Smooth muscle cell of the brain vasculature (primary cell): ENCODE data around the gene TP53RK.
"Not testable (repeated sequence)": the region's sequence is repeated elsewhere in the genome, so short reads cannot be mapped to it uniquely, and the experiment has no call there.

ENCODE experiments used
- DNase-seq: peaks from one replicate; pipeline ENCODE4 v3.0.0-alpha.2; 2012; ENCODE audit warnings: low read depth, low spot score

The TP53RK gene

DNA sequence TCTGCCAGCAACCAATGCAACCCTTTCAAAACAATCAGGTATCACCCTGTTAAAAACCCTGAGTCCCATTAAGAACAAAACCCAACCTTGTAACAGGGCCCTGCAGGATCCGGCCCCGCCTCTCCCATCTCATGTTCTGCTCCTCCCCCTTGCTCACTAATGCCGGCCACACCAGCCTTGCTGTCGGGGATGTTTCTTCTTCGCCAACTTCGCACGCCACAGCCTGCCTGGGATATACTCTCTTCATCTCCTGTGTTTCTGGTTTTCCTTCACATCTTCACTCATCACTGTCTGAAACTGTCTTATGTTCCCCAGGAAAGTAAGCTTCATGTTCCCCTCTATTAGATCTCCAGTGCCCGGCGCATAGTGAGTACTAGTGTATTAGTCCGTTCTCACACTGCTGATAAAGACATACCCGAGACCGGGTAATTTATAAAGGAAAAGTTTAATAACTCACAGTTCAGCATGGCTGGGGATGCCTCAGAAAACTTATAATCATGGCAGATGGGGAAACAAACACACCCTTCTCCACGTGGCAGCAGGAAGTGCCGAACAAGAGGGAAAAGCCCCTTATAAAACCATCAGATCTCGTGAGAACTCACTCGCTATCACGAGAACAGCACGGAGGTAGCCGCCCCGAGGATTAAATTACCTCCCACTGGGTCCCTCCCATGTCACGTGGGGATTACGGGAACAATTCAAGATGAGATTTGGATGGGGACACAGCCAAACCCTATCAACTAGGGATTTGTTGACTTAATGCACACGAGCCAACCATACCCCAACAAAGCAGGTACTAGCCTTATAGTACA lies 5.1 kb downstream of the TP53RK start:
- no peak for DNase-seq

GRCh38 chr20:46683668-46683938 lies 5.6 kb downstream of the TP53RK start:
- DNase-seq = no peak

DNA sequence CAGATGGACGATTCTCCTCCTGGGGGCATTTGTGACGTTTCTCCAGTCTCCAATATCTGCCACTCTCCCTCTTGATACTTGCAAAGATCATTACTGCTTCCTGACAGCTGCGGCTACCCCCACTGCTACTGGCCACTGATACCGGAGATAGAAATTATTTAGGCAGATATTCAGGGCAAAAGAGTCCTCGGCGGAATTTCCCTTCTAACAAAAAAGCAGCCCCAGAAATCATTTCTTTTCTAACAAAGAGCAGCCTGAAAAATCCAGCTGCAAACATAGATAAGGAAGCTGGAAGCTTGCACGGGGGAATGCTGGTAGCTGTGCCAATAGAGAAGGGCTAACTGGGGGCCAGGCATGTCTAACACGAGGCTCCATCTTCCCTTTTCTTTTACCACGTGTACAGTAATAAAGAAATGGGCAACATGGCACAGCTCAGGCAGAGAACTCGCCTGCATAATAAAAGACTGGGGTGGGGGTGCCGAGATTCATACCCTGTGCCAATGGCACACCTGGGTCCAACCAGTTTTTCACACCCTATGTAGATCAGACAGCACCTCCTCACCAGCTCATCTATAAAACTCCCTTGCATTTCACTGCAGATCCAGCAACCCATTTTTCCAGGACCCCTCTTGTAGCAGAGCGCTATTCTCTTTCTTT lies 6.1 kb downstream of the TP53RK start:
- no peak for DNase-seq

- DNase-seq = no peak
Measured at GRCh38 chr20:46682063-46682821, 7.0 kb downstream of the TP53RK start.

DNA sequence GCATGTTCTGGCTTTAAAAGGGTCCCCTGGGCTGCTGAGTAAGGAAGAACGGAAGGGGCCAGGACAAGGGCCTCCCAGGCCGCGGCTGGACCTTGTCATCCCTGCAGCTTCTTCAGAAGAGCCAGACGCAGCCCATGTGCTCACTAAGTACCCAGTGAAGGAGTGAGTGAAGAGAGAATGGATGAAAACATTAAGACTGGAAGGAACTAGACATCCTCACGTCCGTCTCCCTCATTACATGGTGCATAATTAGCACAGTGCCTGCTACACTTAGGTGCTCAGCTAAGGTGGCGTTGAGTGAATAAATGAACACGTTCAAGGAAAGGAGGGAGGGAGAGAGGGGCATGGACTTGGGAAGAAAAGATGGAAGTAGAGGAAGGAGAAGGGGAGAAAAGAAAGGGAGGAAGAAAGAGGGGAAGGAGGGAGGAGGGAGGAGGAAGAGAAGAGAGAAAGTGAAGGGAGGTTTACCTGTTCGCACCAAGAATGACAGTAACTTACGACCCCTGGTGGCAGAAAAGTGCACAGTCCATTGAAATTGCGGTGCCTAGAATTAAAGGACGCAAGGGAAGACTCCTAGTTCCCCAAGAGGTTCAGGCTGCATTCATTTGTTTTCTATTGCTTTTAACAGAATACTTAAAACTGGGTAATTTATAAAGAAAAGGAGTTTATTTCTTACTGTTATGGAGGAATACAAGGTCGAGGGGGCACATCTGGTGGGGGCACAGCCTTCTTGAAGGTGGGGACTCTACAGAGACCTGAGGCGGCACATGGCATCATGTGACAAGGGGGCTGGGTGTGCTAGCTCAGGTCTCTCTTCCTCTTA lies 8.0 kb downstream of the TP53RK start:
- DNase-seq = no peak

- no peak for DNase-seq
Measured at GRCh38 chr20:46680684-46681031, 8.6 kb downstream of the TP53RK start.

DNA sequence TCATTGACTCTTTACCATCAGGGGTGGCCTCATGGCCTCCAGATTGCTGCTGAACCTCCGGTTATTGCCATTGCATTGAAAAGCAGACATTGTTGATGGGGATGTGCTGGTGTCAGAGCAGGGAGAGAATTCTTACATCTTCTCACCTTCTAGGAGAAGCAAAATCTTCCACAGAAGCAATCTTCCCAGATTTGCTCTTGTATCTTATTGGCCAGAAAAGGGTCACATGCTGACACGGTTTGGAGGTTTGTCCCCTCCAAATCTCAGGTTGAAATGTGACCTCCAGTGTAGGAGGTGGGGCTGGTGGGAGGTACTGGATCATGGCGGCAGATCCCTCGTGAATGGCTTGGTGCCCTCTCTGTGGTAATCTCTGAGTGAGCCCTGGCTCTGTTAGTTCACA lies 10.7 kb downstream of the TP53RK start:
- DNase-seq = no peak

- DNase-seq = no peak
Measured at GRCh38 chr20:46677608-46678007, 11.6 kb downstream of the TP53RK start.

DNA sequence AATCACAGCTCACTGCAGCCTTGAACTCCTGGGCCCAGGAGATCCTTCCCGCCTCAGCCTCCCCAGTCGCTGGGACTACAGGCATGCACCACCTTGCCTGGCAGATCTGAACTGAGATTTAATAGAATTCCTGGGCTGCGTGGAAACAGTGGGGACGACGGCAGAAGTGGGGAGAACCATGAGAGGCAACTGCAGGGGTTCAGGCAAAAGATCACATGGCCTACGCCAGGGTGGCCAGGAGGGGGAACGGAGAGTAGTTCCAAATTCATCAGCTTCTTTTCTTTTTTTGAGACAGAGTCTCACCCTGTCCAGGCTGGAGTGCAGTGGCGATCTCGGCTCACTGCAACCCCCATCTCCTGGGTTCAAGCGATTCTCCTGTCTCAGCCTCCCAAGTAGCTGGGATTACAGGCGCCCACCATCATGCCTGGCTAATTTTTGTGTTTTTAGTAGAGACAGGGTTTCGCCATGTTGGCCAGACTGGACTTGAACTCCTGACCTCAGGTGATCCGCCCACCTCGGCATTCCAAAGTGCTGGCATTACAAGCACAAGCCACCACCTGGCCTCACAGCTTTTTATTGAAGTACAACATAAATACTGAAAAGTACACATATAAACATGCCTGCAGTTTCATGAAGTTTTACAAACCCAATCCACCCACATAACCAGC lies 12.5 kb downstream of the TP53RK start:
- not testable (repeated sequence) for DNase-seq

GRCh38 chr20:46674253-46675083 lies 14.8 kb downstream of the TP53RK start:
- DNase-seq = peak; percentile 90

GRCh38 chr20:46673394-46674252 lies 15.6 kb downstream of the TP53RK start:
- no peak for DNase-seq

DNA sequence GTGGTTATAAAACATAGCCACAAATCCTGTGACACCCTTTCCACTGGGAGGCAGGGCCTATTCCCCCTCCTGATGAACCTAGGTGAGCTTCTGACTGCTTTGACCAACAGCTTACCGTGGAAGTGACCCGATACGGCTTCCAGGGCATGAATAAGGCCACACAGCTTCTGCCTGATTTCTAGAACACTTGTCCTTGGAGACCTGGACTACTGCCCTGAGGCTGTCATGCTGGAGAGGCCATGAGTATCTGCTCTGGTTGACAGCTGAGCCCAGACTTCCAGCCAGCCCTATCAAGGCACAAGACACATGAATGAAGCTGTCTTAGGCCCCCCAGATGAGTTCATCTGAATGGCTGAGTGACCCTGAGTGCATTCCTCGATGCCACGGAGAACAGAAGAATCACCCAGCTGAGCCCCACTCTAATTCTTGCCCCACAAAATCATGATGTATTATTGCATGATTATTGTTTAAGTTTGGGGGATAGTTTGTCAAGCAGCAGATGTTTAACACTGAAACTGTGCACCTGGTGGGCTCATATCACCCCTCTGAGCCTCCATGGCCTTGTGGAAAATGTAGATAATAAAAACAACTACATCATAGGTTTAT lies 16.6 kb downstream of the TP53RK start:
- no peak for DNase-seq

GRCh38 chr20:46671866-46672542 lies 17.2 kb downstream of the TP53RK start:
- DNase-seq = no peak

DNA sequence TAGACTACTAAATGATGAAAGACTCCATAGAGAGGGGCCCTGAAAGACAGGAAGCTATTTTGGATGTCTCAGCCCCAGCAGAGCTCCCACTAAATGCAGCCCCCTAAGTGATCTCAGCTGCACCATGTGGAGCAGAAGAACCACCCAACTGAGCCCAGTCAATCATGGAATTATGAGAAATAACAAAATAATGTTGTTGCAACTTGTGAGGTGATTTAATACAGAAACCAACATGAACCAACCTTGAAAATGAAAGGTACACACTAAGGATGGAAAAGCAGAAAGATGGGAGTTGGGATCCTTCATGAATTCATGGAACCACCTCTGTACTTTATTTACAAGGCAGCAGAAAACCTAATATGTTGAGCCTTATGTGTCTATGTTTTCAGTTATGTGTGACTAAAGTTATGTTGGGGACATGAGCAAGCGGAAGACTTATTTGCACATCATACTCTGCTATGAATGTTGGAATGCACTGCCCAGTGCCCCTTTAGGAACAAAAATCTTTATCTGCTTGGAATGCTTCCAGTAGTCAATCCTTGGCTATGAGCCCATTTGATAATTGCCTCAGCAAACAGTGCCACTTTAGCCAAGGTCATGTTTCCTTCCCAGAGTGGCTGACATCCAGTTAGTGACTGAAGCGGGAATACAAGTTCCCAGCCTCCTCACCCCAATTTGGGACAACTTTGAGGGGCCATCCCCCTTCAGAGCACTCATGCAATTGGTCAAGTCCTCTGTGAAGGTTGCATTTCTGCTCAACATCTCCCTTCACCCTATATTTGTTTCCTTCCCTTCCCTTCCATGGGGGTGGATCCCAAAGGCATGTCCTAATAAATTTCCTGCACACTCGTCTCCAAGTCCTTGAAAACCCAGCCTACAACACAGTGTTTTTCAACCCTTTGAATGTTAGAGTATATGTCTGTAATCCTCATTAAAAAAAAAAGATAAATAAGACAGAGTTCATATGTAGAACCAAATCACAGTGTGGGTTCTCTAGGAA lies 18.4 kb downstream of the TP53RK start:
- no peak for DNase-seq

DNA sequence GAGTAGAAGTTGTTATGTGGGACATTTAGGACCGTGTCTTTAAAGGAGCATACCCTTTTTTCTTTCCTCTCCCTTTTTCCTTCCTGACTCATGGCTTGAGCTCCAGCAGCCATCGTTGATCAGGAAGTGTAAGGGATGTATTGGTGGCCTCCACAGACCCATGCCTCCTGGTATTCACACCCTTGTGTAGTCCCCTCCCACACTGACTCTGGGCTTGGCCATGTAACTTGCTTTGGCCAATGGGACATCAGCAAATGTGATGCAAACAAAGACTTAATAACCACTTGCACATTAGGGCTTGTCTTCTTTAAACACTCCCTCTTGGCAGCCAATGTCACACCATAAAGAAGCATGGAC lies 19.0 kb downstream of the TP53RK start:
- no peak for DNase-seq

- DNase-seq = no peak
Measured at GRCh38 chr20:46666818-46667515, 22.3 kb downstream of the TP53RK start.

GRCh38 chr20:46666306-46666705 lies 22.9 kb downstream of the TP53RK start:
- no peak for DNase-seq
